HG03066 (cell line): ENCODE data around the gene SLX1B.
"Not testable (repeated sequence)": the region's sequence is repeated elsewhere in the genome, so short reads cannot be mapped to it uniquely, and the experiment has no call there.

ENCODE experiments used
- ATAC-seq: cut with Tn5 transposase; IDR thresholded peaks from one replicate; pipeline ENCODE4 v1.9.1; 2021; ENCODE audit warnings: low read depth; ENCODE audit not compliant: unreplicated experiment

Gene SLX1B

GRCh38 chr16:29454269-29454668 lies at the start of gene SLX1B, which contains the start of gene BOLA2:
Gene SLX1B, plus strand, starts transcription at chr16:29454533.
Gene BOLA2, minus strand, starts transcription at chr16:29454351. Its CDS starts 98 bp downstream, at chr16:29454253.
- ATAC-seq: peak; percentile 83

GRCh38 chr16:29405249-29405648 lies 49.1 kb upstream of the SLX1B start:
- ATAC-seq: not testable (repeated sequence)

GRCh38 chr16:29423587-29423986 lies 30.7 kb upstream of the SLX1B start:
- not testable (repeated sequence) for ATAC-seq

- not testable (repeated sequence) for ATAC-seq
Measured at GRCh38 chr16:29425390-29425789, 28.9 kb upstream of the SLX1B start.

- peak; percentile 16 for ATAC-seq
Measured at GRCh38 chr16:29453754-29454153, 579 bp upstream of the SLX1B start.

- ATAC-seq: peak; percentile 63
Measured at GRCh38 chr16:29454828-29455227, 495 bp downstream of the SLX1B start.

GRCh38 chr16:29457660-29458059 lies 3.3 kb downstream of the SLX1B start:
- not testable (repeated sequence) for ATAC-seq

- not testable (repeated sequence) for ATAC-seq
Measured at GRCh38 chr16:29459706-29460646, 5.6 kb downstream of the SLX1B start, which contains the start of gene SULT1A4. Gene SULT1A4, plus strand, starts transcription at chr16:29459913. Its CDS starts 1,473 bp downstream, at chr16:29461386.

- not testable (repeated sequence) for ATAC-seq
Measured at GRCh38 chr16:29460647-29461030, 6.3 kb downstream of the SLX1B start.

GRCh38 chr16:29465985-29466824 lies 11.9 kb downstream of the SLX1B start:
- ATAC-seq: not testable (repeated sequence)

GRCh38 chr16:29466904-29467303 lies 12.6 kb downstream of the SLX1B start:
- ATAC-seq: not testable (repeated sequence)

GRCh38 chr16:29467654-29468366 lies 13.5 kb downstream of the SLX1B start:
- ATAC-seq: not testable (repeated sequence)

GRCh38 chr16:29469660-29470059 lies 15.3 kb downstream of the SLX1B start:
- ATAC-seq: not testable (repeated sequence)

- not testable (repeated sequence) for ATAC-seq
Measured at GRCh38 chr16:29472065-29472464, 17.7 kb downstream of the SLX1B start.

GRCh38 chr16:29482276-29482675 lies 27.9 kb downstream of the SLX1B start:
- ATAC-seq: not testable (repeated sequence)

GRCh38 chr16:29506308-29506707 lies 52.0 kb downstream of the SLX1B start, which contains the start of gene NPIPB12:
Gene NPIPB12, minus strand, starts transcription at chr16:29506408.
- ATAC-seq: not testable (repeated sequence)
